ENCODE data around the gene COL4A2.

DNA sequence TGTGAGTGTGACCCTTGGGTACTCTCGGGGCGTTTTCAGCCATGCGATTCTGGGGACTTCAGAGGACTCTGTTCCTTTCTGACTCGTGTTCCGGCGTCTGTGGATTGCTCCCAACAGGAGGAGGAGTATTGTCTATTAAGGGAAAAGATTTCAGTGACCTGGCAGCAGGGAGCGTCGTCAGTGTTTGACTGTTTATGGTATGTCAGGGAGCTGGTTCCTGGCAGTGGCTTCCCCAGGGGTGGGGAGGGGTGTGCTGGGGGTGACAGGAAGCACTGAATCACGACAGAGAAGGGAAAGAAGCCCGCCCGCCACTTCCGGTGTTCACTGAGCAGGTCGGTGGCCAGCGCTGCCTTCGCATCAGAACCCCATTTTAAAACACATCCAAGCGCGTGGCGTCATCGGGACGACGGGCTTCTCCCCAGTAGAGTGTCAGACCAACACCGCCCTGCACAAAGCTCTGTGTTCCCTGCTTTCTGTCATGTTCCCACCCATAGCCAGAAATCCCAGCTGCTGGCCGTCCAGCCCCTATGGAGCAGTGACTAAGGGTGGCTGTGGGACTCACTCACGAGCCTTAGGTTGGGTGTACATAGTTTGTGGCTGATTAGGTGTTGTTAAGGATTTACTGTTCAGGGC, 33.8 kb downstream of the COL4A2 start:
- TF ChIP-seq POLR2A (IDR thresholded peaks at IDR 0.05) (no peak), EP300 (IDR thresholded peaks at IDR 0.05) (peak; percentile 85)
- TF ChIP-seq, protein P1, sequence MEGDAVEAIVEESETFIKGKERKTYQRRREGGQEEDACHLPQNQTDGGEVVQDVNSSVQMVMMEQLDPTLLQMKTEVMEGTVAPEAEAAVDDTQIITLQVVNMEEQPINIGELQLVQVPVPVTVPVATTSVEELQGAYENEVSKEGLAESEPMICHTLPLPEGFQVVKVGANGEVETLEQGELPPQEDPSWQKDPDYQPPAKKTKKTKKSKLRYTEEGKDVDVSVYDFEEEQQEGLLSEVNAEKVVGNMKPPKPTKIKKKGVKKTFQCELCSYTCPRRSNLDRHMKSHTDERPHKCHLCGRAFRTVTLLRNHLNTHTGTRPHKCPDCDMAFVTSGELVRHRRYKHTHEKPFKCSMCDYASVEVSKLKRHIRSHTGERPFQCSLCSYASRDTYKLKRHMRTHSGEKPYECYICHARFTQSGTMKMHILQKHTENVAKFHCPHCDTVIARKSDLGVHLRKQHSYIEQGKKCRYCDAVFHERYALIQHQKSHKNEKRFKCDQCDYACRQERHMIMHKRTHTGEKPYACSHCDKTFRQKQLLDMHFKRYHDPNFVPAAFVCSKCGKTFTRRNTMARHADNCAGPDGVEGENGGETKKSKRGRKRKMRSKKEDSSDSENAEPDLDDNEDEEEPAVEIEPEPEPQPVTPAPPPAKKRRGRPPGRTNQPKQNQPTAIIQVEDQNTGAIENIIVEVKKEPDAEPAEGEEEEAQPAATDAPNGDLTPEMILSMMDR (IDR thresholded peaks at IDR 0.05), result no peak

Measured in ovary (tissue), 3 donors.